SK-N-SH (cell line): ENCODE data around the gene WBP2NL. TPM values are rescaled to one million over a fixed set of nuclear protein-coding genes. Genes with fewer than 3 reads are reported as not detected.
A peak's percentile ranks its signal among the peaks of the same experiment; 100 is the strongest.
"Not testable (repeated sequence)": the region's sequence is repeated elsewhere in the genome, so short reads cannot be mapped to it uniquely, and the experiment has no call there.

Source experiments
- CTCF ChIA-PET: fragments of 300-600, 350-600 bp; formaldehyde crosslinking; extraction: SDS; loops from one replicate; lab custom pipeline; 2021; lab: Yijun Ruan, JAX
- POLR2A ChIA-PET: fragments of 350-600 bp; sonication (Branson Sonifier 250); formaldehyde crosslinking; extraction: SDS; loops from one replicate; lab custom pipeline; 2020; ENCODE audit warnings: antibody characterized with exemption, inconsistent platforms; lab: Yijun Ruan, JAX
- DNase-seq: peaks from one replicate; pipeline ENCODE4 v3.0.0; 2012
- H2AFZ ChIP-seq: fragments of 200-600 bp; sonication (generic); 2 replicates; pipeline ENCODE4 v1.8.1; 2016; ENCODE audit warnings: antibody characterized with exemption, mild to moderate bottlenecking, low read depth
- H3F3A ChIP-seq: fragments of 200-600 bp; sonication (generic); replicated peaks from 2 replicates; pipeline ENCODE3; 2016; ENCODE audit warnings: antibody characterized with exemption, mild to moderate bottlenecking; ENCODE audit not compliant: insufficient read depth
- H3K27ac ChIP-seq, 2 experiments: fragments of 200-500 bp in 1 of 2; fragments of 200-600 bp in 1 of 2; sonication (Bioruptor generic) in 1 of 2; sonication (generic), shearing (Covaris generic) in 1 of 2; 2 replicates each; pipeline versions ENCODE4 v1.5.1 to v1.6.1; 2014 to 2016; ENCODE audit warnings: low read depth in 2 of 2, inconsistent platforms in 1 of 2, low read length in 1 of 2, mild to moderate bottlenecking in 1 of 2, mixed read lengths in 1 of 2
- H3K27me3 ChIP-seq: fragments of 200-600 bp; sonication (generic), shearing (Covaris generic); 2 replicates; pipeline ENCODE4 v1.6.1; 2016; ENCODE audit warnings: mixed run types; ENCODE audit not compliant: insufficient read depth
- H3K36me3 ChIP-seq, 2 experiments: fragments of 200-500 bp in 1 of 2; fragments of 200-600 bp in 1 of 2; sonication (Bioruptor generic) in 1 of 2; sonication (generic) in 1 of 2; replicated peaks in 1 of 2; 2 replicates each; pipeline versions ENCODE3 to v1.5.1; 2014 to 2016; ENCODE audit warnings: low read length in 1 of 2, mild to moderate bottlenecking in 1 of 2; ENCODE audit not compliant: insufficient read depth in 2 of 2, control insufficient read depth in 1 of 2
- H3K4me1 ChIP-seq, 2 experiments: fragments of 200-500 bp in 1 of 2; fragments of 200-600 bp in 1 of 2; sonication (Bioruptor generic) in 1 of 2; sonication (generic), shearing (Covaris generic) in 1 of 2; 2 replicates each; pipeline versions ENCODE4 v1.5.1 to v1.6.1; 2014 to 2016; ENCODE audit warnings: low read depth in 1 of 2, low read length in 1 of 2, mixed run types in 1 of 2; ENCODE audit not compliant: insufficient read depth in 2 of 2, control insufficient read depth in 1 of 2
- H3K4me2 ChIP-seq: fragments of 200-600 bp; sonication (generic), shearing (Covaris generic); 2 replicates; pipeline ENCODE4 v1.6.1; 2017; ENCODE audit warnings: mixed run types
- H3K4me3 ChIP-seq, 2 experiments: fragments of 200-500 bp in 1 of 2; fragments of 200-600 bp in 1 of 2; sonication (Bioruptor generic) in 1 of 2; sonication (generic), shearing (Covaris generic) in 1 of 2; 2 replicates each; pipeline versions ENCODE4 v1.5.1 to v1.8.1; 2014 to 2016; ENCODE audit warnings: low read depth in 2 of 2, inconsistent platforms in 1 of 2, low read length in 1 of 2, mild to moderate bottlenecking in 1 of 2, mixed read lengths in 1 of 2, moderate library complexity in 1 of 2
- H3K79me2 ChIP-seq: fragments of 200-600 bp; sonication (generic); 2 replicates; pipeline ENCODE4 v1.8.1; 2017; ENCODE audit warnings: mild to moderate bottlenecking; ENCODE audit not compliant: insufficient read depth
- H3K9ac ChIP-seq: fragments of 200-600 bp; sonication (generic); 2 replicates; pipeline ENCODE4 v1.6.1; 2017; ENCODE audit warnings: mixed run types
- H3K9me2 ChIP-seq: fragments of 200-600 bp; sonication (generic); 2 replicates; pipeline ENCODE4 v1.6.1; 2017; ENCODE audit warnings: mixed run types
- H3K9me3 ChIP-seq: fragments of 200-600 bp; sonication (generic); 2 replicates; pipeline ENCODE4 v1.6.1; 2017; ENCODE audit warnings: mixed run types, mild to moderate bottlenecking, moderate library complexity
- H4K20me1 ChIP-seq: fragments of 200-600 bp; sonication (generic); 2 replicates; pipeline ENCODE4 v1.6.1; 2017; ENCODE audit warnings: mild to moderate bottlenecking, mixed run types; ENCODE audit not compliant: insufficient read depth
- CTCF ChIP-seq: fragments of 200-600 bp; sonication (generic); IDR thresholded peaks from 2 replicates; pipeline ENCODE4 v1.6.1; 2017; ENCODE audit warnings: antibody characterized with exemption, mild to moderate bottlenecking, moderate library complexity
- JUND ChIP-seq: IDR thresholded peaks from 2 replicates; pipeline ENCODE4 v1.4.0; 2012
- MAX ChIP-seq: IDR thresholded peaks from 2 replicates; pipeline ENCODE4 v1.4.0; 2012; ENCODE audit warnings: low read depth
- RFX5 ChIP-seq: IDR thresholded peaks from 2 replicates; pipeline ENCODE4 v1.6.1; 2012; ENCODE audit warnings: mild to moderate bottlenecking, improper control_type of control experiment, low read length
- RXRA ChIP-seq: IDR thresholded peaks from 2 replicates; pipeline ENCODE4 v1.4.0; 2012; ENCODE audit warnings: low read depth, mild to moderate bottlenecking, borderline replicate concordance
- TAF1 ChIP-seq: IDR thresholded peaks from 2 replicates; pipeline ENCODE4 v1.6.1; 2012; ENCODE audit warnings: low read depth, mild to moderate bottlenecking, low read length, moderate library complexity, borderline replicate concordance
- USF1 ChIP-seq: IDR thresholded peaks from 2 replicates; pipeline ENCODE4 v1.4.0; 2012; ENCODE audit warnings: low read depth, borderline replicate concordance
- USF2 ChIP-seq: fragments of 150-350 bp; IDR thresholded peaks from 2 replicates; pipeline ENCODE4 v1.6.1; 2017; ENCODE audit warnings: antibody characterized with exemption, low read length, low read depth, borderline replicate concordance
- YY1 ChIP-seq: IDR thresholded peaks from 2 replicates; pipeline ENCODE4 v1.4.0; 2012; ENCODE audit warnings: low read depth, mild to moderate bottlenecking
- WGBS: methylation state at CpG from one replicate; pipeline ENCODE4 v1.1.6; 2017; ENCODE audit warnings: low lambda C conversion rate; 5-methylcytosine and 5-hydroxymethylcytosine counted together
- polyA plus RNA-seq, 3 experiments: library from polyadenylated mRNA; depleted of rRNA; stranded (reverse); fragments of >200 nt; gene quantifications; 2 replicates each; pipeline ENCODE4 v1.2.3, GENCODE V29; 2012

The WBP2NL gene
- polyA plus RNA-seq (2012; rRNA removed), result 0.07 and 0.19 TPM in 2 replicates
- 0.04 and 0.09 TPM in 2 replicates for polyA plus RNA-seq (2012; cell fraction: cytosol; rRNA removed)
- 0.29 and 0.58 TPM in 2 replicates for polyA plus RNA-seq (2012; cell fraction: nucleus; rRNA removed)

DNA sequence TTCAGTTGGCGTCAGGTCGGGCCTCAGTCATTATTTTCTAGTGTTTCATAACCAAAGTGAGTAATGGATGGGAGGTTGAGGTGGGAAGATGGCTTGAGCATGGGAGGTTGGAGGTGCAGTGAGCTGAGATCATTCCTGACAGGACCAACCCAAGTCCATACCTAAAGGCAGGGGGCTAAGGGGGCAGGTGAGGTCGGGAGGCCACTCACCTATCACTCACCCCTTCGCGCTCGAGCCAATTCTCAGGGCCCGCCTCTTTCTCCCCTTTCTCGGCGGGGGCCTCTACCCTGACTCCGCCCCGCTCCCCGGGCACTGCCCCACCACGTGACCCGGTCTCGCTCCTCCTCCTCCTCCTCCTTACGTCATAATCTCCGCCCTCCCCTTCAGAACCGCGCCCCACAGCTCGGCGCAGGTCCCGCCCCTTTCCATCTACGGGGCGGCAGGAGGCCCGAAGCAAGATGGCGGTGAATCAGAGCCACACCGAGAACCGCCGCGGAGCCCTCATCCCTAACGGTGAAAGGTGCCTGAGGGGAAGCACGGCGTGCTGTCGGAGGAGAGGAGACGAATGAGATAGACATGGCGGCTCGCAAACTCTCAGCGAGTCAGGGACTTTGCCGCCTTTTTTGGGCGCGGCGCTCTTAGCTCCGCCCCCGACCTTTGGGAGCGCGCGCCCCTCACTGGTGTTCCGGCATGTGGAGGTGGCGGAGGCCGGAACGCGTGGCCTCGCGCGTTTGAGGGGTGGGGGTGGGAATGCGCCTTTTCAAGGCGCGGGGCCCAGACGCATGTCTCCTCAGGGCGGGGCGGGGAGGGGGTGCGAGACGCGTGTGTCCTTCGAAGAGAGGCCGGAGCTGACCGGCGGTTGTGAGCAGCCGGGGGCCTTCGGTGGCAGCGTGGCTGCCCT, at the start of gene WBP2NL:
Gene WBP2NL (plus strand): TSS at position 428 of the 901 bp plus-strand sequence. CDS start 31 bp downstream, at position 459.
- Histone ChIP-seq H3K27me3 (no peaks in the 10 kb centered on the region), H3F3A (no peaks in the 10 kb centered on the region), H3K9ac (no peak within 1 kb of the TSS), H3K4me2 (no peak within 1 kb of the TSS), H3K4me1 (no peaks in the 10 kb centered on the region; a peak in 1 of 4 replicates), H3K79me2 (no peaks in the 10 kb centered on the region), H3K27ac (no peak within 1 kb of the TSS; a peak in 1 of 4 replicates), H3K36me3 (no peaks in the 10 kb centered on the region), H3K4me3 (peak within 1 kb of the TSS in 1 of 2 experiments; percentile 41; a peak in 2 of 4 replicates), H4K20me1 (no peaks in the 10 kb centered on the region), H3K9me3 (no peaks in the 10 kb centered on the region), H2AFZ (peak within 1 kb of the TSS; percentile 56; the same call in 1 of the 2 replicates), H3K9me2 (no peaks in the 10 kb centered on the region)
- ChIA-PET CTCF (no interaction called here), POLR2A (interaction anchor here (0.6 kb wide), 1 partner anchor 14 kb away, joined by 3 read pairs; no protein-coding TSS in a partner anchor)
- TF ChIP-seq RFX5, result no peak
- TF ChIP-seq USF1, result peak; percentile 86
- TF ChIP-seq TAF1, result peak; percentile 74; the same call in 1 of the 2 replicates
- no peak for TF ChIP-seq JUND
- TF ChIP-seq MAX, result peak; percentile 10; the same call in 1 of the 2 replicates
- no peak for TF ChIP-seq RXRA
- TF ChIP-seq YY1, result peak; percentile 72; the same call in 1 of the 2 replicates
- peak; percentile 47; the same call in 1 of the 2 replicates for TF ChIP-seq USF2
- no peak for TF ChIP-seq CTCF
- 89% methylated on average over 5 of the region's 71 CpGs for WGBS
- DNase-seq, result peak; percentile 89

DNA sequence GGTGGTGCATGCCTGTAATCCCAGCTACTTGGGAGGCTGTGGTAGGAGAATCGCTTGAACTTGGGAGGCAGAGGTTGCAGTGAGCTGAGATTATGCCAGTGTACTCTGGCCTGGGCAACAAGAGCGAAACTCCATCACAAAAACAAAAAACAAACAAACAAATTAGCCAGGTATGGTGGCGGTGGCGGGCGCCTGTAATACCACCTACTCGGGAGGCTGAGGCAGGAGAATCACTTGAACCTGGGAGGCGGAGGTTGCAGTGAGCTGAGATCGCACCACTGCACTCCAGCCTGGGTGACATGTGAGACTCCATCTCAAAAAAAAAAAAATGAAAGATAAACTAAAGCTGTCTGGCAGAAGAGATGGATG, 49.7 kb upstream of the WBP2NL start:
- H3K4me3 ChIP-seq, H4K20me1 ChIP-seq, H3K36me3 ChIP-seq, DNase-seq, H3K79me2 ChIP-seq, H3K27me3 ChIP-seq, H3K9me3 ChIP-seq, H3K9ac ChIP-seq, H3K9me2 ChIP-seq, CTCF ChIA-PET, H3F3A ChIP-seq, H2AFZ ChIP-seq, H3K27ac ChIP-seq, H3K4me2 ChIP-seq: not testable (repeated sequence)
- POLR2A ChIA-PET, result interaction anchor here (1.1 kb wide), 1 partner anchor 142 kb away, joined by 3 read pairs; the partner anchor contains the start of gene NDUFA6
- peaks cover 0 to 27% of the 10 kb centered on the region in 2 experiments; a peak in 1 of 4 replicates for H3K4me1 ChIP-seq
- WGBS, result 82% methylated on average over 8 of the region's 8 CpGs
